ENCODE measurements around the gene GNMT.
"Not testable (repeated sequence)": the region's sequence is repeated elsewhere in the genome, so short reads cannot be mapped to it uniquely, and the experiment has no call there.

The GNMT gene

DNA sequence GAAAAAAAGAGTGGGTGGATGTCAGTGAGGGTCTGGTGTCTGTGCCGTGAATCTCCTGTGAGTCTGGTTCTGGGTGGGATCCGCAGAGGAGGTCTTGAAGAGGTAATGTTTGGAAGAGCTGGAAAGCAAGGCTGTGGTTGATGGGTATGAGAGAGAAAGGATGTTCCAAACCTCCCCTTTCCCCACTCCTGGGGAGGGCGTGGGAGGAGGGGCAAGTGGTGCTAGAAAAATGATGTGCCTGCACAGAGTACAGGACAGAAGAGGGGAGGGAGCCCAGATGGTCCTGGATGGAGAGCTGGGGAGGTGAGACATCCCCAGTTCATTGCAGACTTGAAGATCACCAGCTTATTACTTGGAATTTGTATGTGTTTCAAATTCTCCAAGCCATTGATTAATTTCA, 28.1 kb upstream of the GNMT start:
- Histone ChIP-seq H3K27me3 (ENCODE audit: control insufficient read depth, insufficient read depth, low read length) (no peaks in the 10 kb centered on the region), H3K27ac (ENCODE audit: low read length) (no peak overlapping the region)

DNA sequence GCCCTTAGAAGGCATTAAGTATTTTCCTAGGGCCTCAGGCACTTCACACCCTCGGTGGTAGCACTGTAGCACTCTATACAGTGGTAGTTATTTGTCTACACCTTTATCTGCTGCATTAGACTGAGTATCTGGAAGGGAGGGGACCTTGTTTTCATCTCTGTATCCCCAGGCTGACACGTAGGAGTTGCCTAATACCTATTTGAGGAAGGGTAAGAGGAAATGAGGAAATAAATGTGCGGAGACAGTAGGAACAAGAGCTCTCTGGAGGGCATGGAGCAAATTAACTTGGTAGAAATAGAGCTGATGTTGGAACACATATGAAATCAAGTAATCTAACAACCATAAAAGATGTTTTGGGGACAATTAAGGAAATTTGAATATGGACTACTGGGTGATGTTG, 27.3 kb upstream of the GNMT start:
- Histone ChIP-seq H3K9ac (ENCODE audit: low read length) (no peak overlapping the region), H3K36me3 (ENCODE audit: control insufficient read depth, low read depth, low read length) (peaks cover 46% of the 10 kb centered on the region), H3K9me3 (ENCODE audit: control insufficient read depth, low read depth, low read length) (no peaks in the 10 kb centered on the region), H3K4me3 (ENCODE audit: low read length) (no peak overlapping the region), H3K4me1 (ENCODE audit: control insufficient read depth, low read depth, low read length) (peaks cover 6% of the 10 kb centered on the region), H3K27me3 (ENCODE audit: control insufficient read depth, insufficient read depth, low read length) (no peaks in the 10 kb centered on the region), H3K27ac (ENCODE audit: low read length) (no peak overlapping the region)

More for the DNA sequence above, 28.1 kb upstream of the GNMT start:
- Histone ChIP-seq H3K9me3 (ENCODE audit: control insufficient read depth, low read depth, low read length) (no peaks in the 10 kb centered on the region), H3K4me3 (ENCODE audit: low read length) (no peak overlapping the region), H3K9ac (ENCODE audit: low read length) (no peak overlapping the region), H3K36me3 (ENCODE audit: control insufficient read depth, low read depth, low read length) (peaks cover 38% of the 10 kb centered on the region), H3K4me1 (ENCODE audit: control insufficient read depth, low read depth, low read length) (peaks cover 6% of the 10 kb centered on the region)

DNA sequence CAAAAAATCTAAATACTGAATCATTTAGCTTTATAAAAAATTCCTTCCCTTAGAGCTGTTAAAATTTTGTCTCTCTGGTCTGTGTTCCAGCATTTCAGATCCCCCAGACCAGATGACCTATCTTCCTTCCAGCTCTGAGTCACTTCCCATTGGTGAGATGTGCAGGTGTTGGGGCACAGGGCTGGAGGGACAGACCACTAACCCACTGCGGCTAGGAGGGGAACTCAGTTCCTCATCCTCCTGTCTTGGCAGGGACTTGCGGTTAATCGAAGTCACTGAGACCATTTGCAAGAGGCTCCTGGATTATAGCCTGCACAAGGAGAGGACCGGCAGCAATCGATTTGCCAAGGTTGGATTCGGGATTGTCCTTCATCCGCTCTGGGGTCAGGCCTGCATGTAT, 25.2 kb upstream of the GNMT start:
- H3K4me1 ChIP-seq (ENCODE audit: control insufficient read depth, low read depth, low read length), result peaks cover 3% of the 10 kb centered on the region
- H3K36me3 ChIP-seq (ENCODE audit: control insufficient read depth, low read depth, low read length), result peaks cover 56% of the 10 kb centered on the region
- no peak overlapping the region for H3K27ac ChIP-seq (ENCODE audit: low read length)
- no peaks in the 10 kb centered on the region for H3K9me3 ChIP-seq (ENCODE audit: control insufficient read depth, low read depth, low read length)
- no peak overlapping the region for H3K9ac ChIP-seq (ENCODE audit: low read length)
- no peaks in the 10 kb centered on the region for H3K27me3 ChIP-seq (ENCODE audit: control insufficient read depth, insufficient read depth, low read length)
- no peak overlapping the region for H3K4me3 ChIP-seq (ENCODE audit: low read length)

DNA sequence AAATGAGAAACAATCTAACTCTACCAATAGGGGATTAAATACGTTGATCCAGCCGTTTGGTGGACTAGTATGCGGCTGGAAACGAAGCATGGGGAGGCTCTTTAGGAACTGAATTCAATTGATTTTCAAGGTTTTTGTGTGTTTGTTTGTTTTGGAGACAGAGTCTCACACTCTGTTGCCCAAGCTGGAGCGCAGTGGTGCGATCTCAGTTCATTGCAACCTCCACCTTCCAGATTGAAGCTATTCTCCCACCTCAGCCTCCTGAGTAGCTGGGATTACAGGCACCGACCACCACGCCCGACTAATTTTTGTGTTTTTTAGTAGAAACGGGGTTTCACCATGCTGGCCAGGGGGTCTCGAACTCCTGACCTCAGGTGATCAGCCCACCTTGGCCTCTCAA, 24.2 kb upstream of the GNMT start:
- Histone ChIP-seq H3K27ac (ENCODE audit: low read length) (no peak overlapping the region), H3K9ac (ENCODE audit: low read length) (no peak overlapping the region), H3K9me3 (ENCODE audit: control insufficient read depth, low read depth, low read length) (no peaks in the 10 kb centered on the region), H3K36me3 (ENCODE audit: control insufficient read depth, low read depth, low read length) (peaks cover 56% of the 10 kb centered on the region), H3K27me3 (ENCODE audit: control insufficient read depth, insufficient read depth, low read length) (no peaks in the 10 kb centered on the region), H3K4me1 (ENCODE audit: control insufficient read depth, low read depth, low read length) (no peaks in the 10 kb centered on the region), H3K4me3 (ENCODE audit: low read length) (no peak overlapping the region)

DNA sequence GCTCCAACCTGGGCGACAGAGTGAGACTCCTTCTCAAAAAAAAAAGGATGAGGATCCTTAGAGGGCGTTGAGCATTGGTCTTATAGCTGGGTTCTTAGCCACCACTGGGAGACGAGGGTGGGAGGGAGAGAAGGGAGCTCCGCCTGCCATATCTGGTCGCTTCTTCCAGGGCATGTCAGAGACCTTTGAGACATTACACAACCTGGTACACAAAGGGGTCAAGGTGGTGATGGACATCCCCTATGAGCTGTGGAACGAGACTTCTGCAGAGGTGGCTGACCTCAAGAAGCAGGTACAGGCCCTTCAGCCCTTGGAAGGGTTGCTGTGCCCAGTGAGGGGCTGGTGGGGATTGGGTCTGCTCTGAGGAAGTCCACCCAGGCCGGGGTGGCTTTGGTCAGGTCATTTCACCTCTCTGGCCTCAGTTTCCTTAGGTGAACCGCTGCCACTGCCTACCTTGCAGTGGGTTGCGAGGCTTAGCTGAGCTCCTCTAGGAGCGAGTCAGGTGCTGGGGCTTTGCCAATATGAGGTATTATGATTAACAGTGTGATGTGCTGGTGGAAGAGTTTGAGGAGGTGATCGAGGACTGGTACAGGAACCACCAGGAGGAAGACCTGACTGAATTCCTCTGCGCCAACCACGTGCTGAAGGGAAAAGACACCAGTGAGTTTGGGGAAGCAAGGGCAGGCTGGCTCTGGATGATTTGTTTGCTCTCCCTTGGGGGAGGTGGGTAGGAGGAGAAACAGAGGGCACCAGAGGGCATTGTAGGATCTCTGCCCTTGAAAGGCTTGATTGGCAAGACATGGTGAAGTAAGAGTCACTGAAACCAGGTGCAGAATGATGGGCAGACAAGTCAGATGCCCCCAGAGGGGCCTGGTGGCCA, 22.8 kb upstream of the GNMT start:
- no peak overlapping the region for H3K27ac ChIP-seq (ENCODE audit: low read length)
- H3K4me3 ChIP-seq (ENCODE audit: low read length), result no peak overlapping the region
- peaks cover 50% of the 10 kb centered on the region for H3K36me3 ChIP-seq (ENCODE audit: control insufficient read depth, low read depth, low read length)
- H3K9me3 ChIP-seq (ENCODE audit: control insufficient read depth, low read depth, low read length), result no peaks in the 10 kb centered on the region
- H3K9ac ChIP-seq (ENCODE audit: low read length), result no peak overlapping the region
- no peaks in the 10 kb centered on the region for H3K4me1 ChIP-seq (ENCODE audit: control insufficient read depth, low read depth, low read length)
- no peaks in the 10 kb centered on the region for H3K27me3 ChIP-seq (ENCODE audit: control insufficient read depth, insufficient read depth, low read length)

DNA sequence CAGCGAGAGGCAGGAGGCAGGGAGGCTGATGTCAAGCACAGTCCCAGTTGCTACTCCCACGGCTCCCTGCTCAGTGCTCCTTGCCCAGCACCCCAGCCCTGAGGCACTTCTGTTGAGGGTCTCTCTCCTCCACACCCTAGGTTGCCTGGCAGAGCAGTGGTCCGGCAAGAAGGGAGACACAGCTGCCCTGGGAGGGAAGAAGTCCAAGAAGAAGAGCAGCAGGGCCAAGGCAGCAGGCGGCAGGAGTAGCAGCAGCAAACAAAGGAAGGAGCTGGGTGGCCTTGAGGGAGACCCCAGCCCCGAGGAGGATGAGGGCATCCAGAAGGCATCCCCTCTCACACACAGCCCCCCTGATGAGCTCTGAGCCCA, 22.1 kb upstream of the GNMT start:
- Histone ChIP-seq H3K27ac (ENCODE audit: low read length) (no peak overlapping the region), H3K27me3 (ENCODE audit: control insufficient read depth, insufficient read depth, low read length) (no peaks in the 10 kb centered on the region), H3K4me3 (ENCODE audit: low read length) (no peak overlapping the region), H3K9me3 (ENCODE audit: control insufficient read depth, low read depth, low read length) (no peaks in the 10 kb centered on the region), H3K36me3 (ENCODE audit: control insufficient read depth, low read depth, low read length) (peaks cover 50% of the 10 kb centered on the region), H3K4me1 (ENCODE audit: control insufficient read depth, low read depth, low read length) (no peaks in the 10 kb centered on the region), H3K9ac (ENCODE audit: low read length) (no peak overlapping the region)

DNA sequence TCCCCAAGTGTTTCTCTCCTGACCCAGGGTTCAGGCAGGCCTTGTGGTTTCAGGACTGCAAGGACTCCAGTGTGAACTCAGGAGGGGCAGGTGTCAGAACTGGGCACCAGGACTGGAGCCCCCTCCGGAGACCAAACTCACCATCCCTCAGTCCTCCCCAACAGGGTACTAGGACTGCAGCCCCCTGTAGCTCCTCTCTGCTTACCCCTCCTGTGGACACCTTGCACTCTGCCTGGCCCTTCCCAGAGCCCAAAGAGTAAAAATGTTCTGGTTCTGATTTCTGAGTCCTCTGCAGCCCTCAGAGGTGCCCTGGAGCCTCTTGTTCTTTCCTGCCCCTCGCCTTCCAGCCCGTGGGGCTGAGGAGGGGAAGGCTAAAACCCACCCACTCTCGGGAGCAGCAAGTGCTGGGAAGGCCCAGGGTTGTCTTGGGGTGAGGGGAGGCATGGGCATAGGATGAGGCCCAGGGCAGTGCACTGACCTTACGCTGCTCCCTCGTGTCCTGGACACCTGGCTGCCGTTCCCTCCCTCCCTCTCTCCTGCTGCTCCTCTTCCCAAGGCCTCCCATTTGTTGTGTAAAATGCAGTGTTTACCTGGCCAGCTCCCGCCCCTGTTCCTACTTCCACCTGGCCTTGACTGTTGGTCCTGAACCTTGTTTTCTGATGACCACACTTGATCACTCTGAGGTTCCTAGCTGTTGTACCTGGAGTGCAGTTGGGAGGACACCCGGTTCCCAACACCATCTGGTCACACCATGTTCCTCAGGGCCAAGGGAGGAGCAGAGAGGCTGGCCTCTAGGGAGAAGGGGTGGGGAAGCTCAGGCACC, 21.4 kb upstream of the GNMT start:
- no peaks in the 10 kb centered on the region for H3K4me1 ChIP-seq (ENCODE audit: control insufficient read depth, low read depth, low read length)
- peaks cover 49% of the 10 kb centered on the region for H3K36me3 ChIP-seq (ENCODE audit: control insufficient read depth, low read depth, low read length)
- no peaks in the 10 kb centered on the region for H3K9me3 ChIP-seq (ENCODE audit: control insufficient read depth, low read depth, low read length)
- no peak overlapping the region for H3K4me3 ChIP-seq (ENCODE audit: low read length)
- H3K27me3 ChIP-seq (ENCODE audit: control insufficient read depth, insufficient read depth, low read length), result no peaks in the 10 kb centered on the region
- H3K9ac ChIP-seq (ENCODE audit: low read length), result no peak overlapping the region
- no peak overlapping the region for H3K27ac ChIP-seq (ENCODE audit: low read length)

DNA sequence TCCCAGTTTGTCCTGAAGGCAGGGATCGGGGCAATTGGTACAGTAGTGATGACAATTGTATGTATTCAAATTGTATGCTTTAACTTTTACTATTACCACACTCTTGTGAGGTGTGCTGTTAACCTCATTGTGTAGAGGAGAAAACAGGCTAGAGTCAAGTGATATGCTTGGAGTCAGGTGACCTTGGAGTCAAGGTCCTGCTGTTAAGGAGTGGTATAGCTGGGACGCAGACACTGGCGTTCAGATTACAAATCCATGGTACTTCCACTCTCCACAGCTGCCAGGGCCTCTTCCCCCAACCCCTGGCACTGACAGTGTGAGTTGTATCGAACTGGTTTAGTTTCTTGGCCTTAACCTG, 20.8 kb upstream of the GNMT start:
- H3K36me3 ChIP-seq (ENCODE audit: control insufficient read depth, low read depth, low read length), result peaks cover 43% of the 10 kb centered on the region
- no peaks in the 10 kb centered on the region for H3K4me1 ChIP-seq (ENCODE audit: control insufficient read depth, low read depth, low read length)
- no peak overlapping the region for H3K4me3 ChIP-seq (ENCODE audit: low read length)

DNA sequence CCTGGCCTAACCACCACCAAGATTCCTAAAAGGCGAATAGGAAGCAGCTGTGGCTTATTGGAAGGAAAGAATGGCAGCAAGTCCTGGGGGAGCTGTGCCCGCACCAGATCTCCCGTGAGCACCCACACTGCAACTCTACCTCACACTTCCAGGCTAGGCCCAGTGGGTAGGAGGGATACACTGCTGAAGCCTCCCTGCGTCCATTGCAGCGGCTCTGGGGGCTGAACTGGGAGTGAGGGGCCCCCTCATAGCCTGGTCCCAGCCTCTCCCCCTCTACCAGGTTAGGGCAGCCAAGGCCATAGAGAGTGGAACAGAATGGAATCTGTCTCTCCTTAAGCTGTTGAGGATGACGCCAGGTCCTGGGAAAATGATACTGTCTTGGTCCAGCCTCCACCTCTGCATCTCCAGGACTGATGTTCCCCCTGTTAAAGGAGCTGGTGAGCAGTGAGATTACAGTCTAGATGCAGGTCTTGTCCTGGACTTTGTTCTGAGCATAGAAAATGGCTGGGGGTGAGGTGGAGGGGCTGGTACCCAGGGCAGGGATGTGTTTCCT, 20.0 kb upstream of the GNMT start:
- Histone ChIP-seq H3K9ac (ENCODE audit: low read length) (no peak overlapping the region), H3K27me3 (ENCODE audit: control insufficient read depth, insufficient read depth, low read length) (no peaks in the 10 kb centered on the region), H3K4me1 (ENCODE audit: control insufficient read depth, low read depth, low read length) (no peaks in the 10 kb centered on the region), H3K27ac (ENCODE audit: low read length) (no peak overlapping the region), H3K9me3 (ENCODE audit: control insufficient read depth, low read depth, low read length) (no peaks in the 10 kb centered on the region), H3K4me3 (ENCODE audit: low read length) (no peak overlapping the region), H3K36me3 (ENCODE audit: control insufficient read depth, low read depth, low read length) (peaks cover 37% of the 10 kb centered on the region)

More for the DNA sequence above, 20.8 kb upstream of the GNMT start:
- H3K27me3 ChIP-seq (ENCODE audit: control insufficient read depth, insufficient read depth, low read length), result no peaks in the 10 kb centered on the region
- no peak overlapping the region for H3K27ac ChIP-seq (ENCODE audit: low read length)
- H3K9ac ChIP-seq (ENCODE audit: low read length), result no peak overlapping the region
- H3K9me3 ChIP-seq (ENCODE audit: control insufficient read depth, low read depth, low read length), result no peaks in the 10 kb centered on the region

DNA sequence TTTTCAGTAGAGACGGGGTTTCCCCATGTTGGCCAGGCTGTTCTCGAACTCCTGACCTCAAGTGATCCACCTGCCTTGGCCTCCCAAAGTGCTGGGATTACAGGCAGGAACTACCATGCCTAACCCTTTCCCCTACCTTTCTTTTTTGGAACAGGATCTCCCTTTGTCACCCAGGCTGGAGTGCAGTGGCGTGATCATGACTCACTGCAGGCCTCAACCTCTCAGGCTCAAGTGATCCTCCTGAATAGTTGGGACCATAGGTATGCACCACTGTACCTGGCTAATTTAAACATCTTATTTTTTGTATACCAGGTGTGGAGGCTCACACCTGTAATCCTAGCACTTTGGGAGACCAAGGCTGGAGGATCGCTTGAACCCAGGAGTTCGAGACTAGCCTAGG, 19.2 kb upstream of the GNMT start:
- peaks cover 29% of the 10 kb centered on the region for H3K36me3 ChIP-seq (ENCODE audit: control insufficient read depth, low read depth, low read length)
- not testable (repeated sequence) for H3K27ac ChIP-seq (ENCODE audit: low read length); H3K9ac ChIP-seq (ENCODE audit: low read length); H3K9me3 ChIP-seq (ENCODE audit: control insufficient read depth, low read depth, low read length); H3K4me1 ChIP-seq (ENCODE audit: control insufficient read depth, low read depth, low read length); H3K27me3 ChIP-seq (ENCODE audit: control insufficient read depth, insufficient read depth, low read length); H3K4me3 ChIP-seq (ENCODE audit: low read length)

DNA sequence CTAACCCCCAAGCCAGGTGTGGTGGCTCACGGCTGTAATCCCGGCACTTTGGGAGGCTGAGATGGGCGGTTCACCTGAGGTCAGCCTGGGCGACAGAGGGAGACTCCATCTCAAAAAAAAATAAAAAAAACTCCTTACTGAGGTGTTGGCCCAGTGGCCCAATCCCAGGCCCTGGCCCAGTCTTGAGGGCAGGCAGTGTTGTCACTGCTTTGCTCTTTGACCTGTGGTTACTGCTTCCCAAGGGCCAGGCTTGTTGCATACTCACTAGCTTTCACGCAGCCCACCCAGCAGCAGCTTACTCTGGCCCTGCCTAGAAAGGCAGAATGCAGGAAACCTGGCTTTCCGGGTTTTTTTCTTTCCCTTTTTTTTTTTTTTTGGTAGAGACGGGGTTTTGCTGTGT, 18.1 kb upstream of the GNMT start:
- no peaks in the 10 kb centered on the region for H3K27me3 ChIP-seq (ENCODE audit: control insufficient read depth, insufficient read depth, low read length)
- no peak overlapping the region for H3K4me3 ChIP-seq (ENCODE audit: low read length)
- peaks cover 18% of the 10 kb centered on the region for H3K36me3 ChIP-seq (ENCODE audit: control insufficient read depth, low read depth, low read length)
- no peaks in the 10 kb centered on the region for H3K4me1 ChIP-seq (ENCODE audit: control insufficient read depth, low read depth, low read length)
- H3K9ac ChIP-seq (ENCODE audit: low read length), result no peak overlapping the region
- H3K9me3 ChIP-seq (ENCODE audit: control insufficient read depth, low read depth, low read length), result no peaks in the 10 kb centered on the region
- no peak overlapping the region for H3K27ac ChIP-seq (ENCODE audit: low read length)
